Upper lobe of right lung (tissue), 1 donor: ENCODE measurements around the gene PDC. TPM values are rescaled to one million over a fixed set of nuclear protein-coding genes. Genes with fewer than 3 reads are reported as not detected.

ENCODE experiments used
- ATAC-seq: fragments of 200-7000 bp; cut with Tn5 transposase; one replicate; pipeline ENCODE4 v1.9.1; 2020; ENCODE audit warnings: mild to moderate bottlenecking, moderate library complexity
- DNase-seq: peaks from one replicate; pipeline ENCODE4 v3.0.0-alpha.2; 2020
- H3K27ac ChIP-seq: fragments of 200-600 bp; one replicate; pipeline ENCODE4 v1.8.0; 2022
- H3K27me3 ChIP-seq: fragments of 200-600 bp; one replicate; pipeline ENCODE4 v1.8.0; 2022; ENCODE audit warnings: mild to moderate bottlenecking
- H3K36me3 ChIP-seq: fragments of 200-600 bp; one replicate; pipeline ENCODE4 v1.8.0; 2022
- H3K4me1 ChIP-seq: fragments of 200-600 bp; one replicate; pipeline ENCODE4 v1.8.0; 2022
- H3K4me3 ChIP-seq: fragments of 200-600 bp; one replicate; pipeline ENCODE4 v1.8.0; 2022; ENCODE audit warnings: mild to moderate bottlenecking
- H3K9me3 ChIP-seq: fragments of 200-600 bp; one replicate; pipeline ENCODE4 v1.8.0; 2022
- intact Hi-C: fragments of 100-400 bp; cut with DNase I; formaldehyde crosslinking; loops from one replicate; pipeline ENCODE4 v1.11.0; 2022
- total RNA-seq: library from RNA; stranded (reverse); fragmentation: NEBNext Ultra II Directional; extraction: Animal tissue kit (Norgen Biotek cat#: 25700); gene quantifications from one replicate; pipeline ENCODE4 v1.2.1, GENCODE V29; 2021
- TF ChIP-seq, protein P1 (sequence below): fragments of 200-600 bp; IDR thresholded peaks from one replicate; pipeline ENCODE4 v1.8.0; 2022; ENCODE audit warnings: antibody characterized with exemption
- donor health status: DM: no; HTN: yes; CAD: no; lungs with severe emphysema.

PDC gene
- total RNA-seq, 1 donor from 2014 or later, result not detected

DNA sequence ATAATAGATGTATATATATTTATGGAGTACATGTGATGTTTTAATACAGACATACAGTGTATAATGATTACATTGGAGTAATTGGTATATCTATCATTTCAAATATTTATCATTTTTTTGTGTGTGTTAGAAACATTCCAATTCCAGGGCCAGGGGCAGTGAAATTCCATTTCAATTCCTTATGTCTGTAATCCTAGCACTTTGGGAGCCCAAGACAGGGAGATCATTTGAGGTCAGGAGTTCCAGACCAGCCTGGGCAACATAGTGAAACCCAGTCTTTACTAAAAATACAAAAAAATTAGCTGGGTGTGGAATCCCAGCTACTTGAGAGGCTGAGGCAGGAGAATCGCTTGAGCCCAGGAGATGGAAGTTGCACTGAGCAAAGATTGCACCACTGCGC, 30.4 kb upstream of the PDC start:
- no peaks in the 10 kb centered on the region for H3K4me1 ChIP-seq
- no peak overlapping the region for H3K27ac ChIP-seq
- DNase-seq, result no peak
- H3K27me3 ChIP-seq, result no peaks in the 10 kb centered on the region
- no peak overlapping the region for H3K4me3 ChIP-seq
- no peaks in the 10 kb centered on the region for H3K36me3 ChIP-seq
- intact Hi-C loops, result no loop called here
- ATAC-seq, result no peak
- TF ChIP-seq, protein P1, sequence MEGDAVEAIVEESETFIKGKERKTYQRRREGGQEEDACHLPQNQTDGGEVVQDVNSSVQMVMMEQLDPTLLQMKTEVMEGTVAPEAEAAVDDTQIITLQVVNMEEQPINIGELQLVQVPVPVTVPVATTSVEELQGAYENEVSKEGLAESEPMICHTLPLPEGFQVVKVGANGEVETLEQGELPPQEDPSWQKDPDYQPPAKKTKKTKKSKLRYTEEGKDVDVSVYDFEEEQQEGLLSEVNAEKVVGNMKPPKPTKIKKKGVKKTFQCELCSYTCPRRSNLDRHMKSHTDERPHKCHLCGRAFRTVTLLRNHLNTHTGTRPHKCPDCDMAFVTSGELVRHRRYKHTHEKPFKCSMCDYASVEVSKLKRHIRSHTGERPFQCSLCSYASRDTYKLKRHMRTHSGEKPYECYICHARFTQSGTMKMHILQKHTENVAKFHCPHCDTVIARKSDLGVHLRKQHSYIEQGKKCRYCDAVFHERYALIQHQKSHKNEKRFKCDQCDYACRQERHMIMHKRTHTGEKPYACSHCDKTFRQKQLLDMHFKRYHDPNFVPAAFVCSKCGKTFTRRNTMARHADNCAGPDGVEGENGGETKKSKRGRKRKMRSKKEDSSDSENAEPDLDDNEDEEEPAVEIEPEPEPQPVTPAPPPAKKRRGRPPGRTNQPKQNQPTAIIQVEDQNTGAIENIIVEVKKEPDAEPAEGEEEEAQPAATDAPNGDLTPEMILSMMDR, result no peak
- no peaks in the 10 kb centered on the region for H3K9me3 ChIP-seq

DNA sequence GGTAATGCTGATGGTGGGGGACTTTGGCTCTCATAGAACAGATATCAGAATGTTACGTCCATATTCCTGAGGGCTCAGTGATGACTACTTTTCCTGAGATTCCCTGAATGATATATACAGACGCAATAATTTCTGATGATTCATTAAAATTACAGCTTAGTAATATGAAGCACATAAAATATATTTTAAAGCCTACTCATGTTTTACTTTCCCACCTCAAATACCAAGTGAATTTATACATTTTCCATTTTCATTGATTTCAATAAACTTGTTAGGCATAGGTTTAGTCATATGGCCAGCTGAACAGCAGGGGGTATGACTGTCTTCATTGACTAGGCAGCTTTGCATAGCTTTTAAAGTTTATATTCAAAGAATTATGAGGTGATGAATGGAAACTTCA, 26.2 kb upstream of the PDC start:
- Histone ChIP-seq H3K36me3 (no peaks in the 10 kb centered on the region), H3K4me1 (no peaks in the 10 kb centered on the region), H3K27ac (no peak overlapping the region), H3K9me3 (no peaks in the 10 kb centered on the region), H3K4me3 (no peak overlapping the region), H3K27me3 (no peaks in the 10 kb centered on the region)
- DNase-seq (no peak), ATAC-seq (no peak)
- TF ChIP-seq, protein P1, result no peak
- intact Hi-C loops, result loop anchor here (10.0 kb wide), 2 partner anchors 118 to 498 kb away; no protein-coding TSS in a partner anchor

DNA sequence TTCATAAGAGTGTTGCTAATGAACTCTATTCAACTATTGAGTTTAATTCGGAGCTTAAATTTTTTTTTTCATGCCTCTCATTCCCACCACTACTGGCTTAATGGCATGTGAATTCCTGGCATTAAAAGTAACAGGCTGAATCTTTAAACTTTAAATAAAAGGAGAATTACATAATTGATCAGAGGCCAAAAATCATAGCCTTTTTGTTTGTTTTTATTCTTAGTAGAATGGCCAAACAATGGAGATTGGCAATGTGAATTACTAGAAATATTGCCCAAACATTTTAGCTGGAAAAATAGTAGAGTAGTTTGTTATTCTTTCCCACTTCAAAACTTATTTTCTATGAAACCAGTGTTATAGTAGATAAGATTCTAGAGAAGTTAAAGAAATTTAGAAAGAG, 25.1 kb upstream of the PDC start:
- Histone ChIP-seq H3K4me3 (no peak overlapping the region), H3K27ac (no peak overlapping the region), H3K9me3 (no peaks in the 10 kb centered on the region), H3K27me3 (no peaks in the 10 kb centered on the region), H3K4me1 (no peaks in the 10 kb centered on the region), H3K36me3 (no peaks in the 10 kb centered on the region)
- TF ChIP-seq, protein P1, result no peak
- intact Hi-C loops, result loop anchor here (10.0 kb wide), 2 partner anchors 119 to 499 kb away; no protein-coding TSS in a partner anchor
- DNase-seq (no peak), ATAC-seq (no peak)

DNA sequence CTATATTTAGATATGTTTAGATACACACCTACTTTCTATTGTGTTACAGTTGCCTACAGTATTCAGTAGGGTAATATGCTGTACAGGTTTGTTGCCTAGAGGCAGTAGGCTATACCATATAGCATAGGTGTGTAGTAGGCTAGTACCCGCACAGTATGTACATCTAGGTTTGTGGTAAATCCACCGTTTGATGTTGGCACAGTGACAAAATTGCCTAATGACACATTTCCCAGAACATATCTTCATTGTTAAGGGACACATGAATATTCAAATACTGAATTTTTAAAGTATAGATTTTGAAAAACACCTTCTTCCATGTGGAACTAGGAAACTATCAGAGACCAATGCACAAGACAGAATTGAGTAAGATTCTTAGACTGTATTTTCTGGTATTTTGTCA, 22.6 kb upstream of the PDC start:
- Histone ChIP-seq H3K36me3 (no peaks in the 10 kb centered on the region), H3K4me1 (no peaks in the 10 kb centered on the region), H3K9me3 (no peaks in the 10 kb centered on the region), H3K27me3 (no peaks in the 10 kb centered on the region), H3K27ac (no peak overlapping the region), H3K4me3 (no peak overlapping the region)
- TF ChIP-seq, protein P1, result no peak
- ATAC-seq (no peak), DNase-seq (no peak)
- intact Hi-C loops, result loop anchor here (10.0 kb wide), 2 partner anchors 121 to 501 kb away; no protein-coding TSS in a partner anchor

GRCh38 chr1:186482661-186483255, 21.8 kb upstream of the PDC start:
- intact Hi-C loops, result loop anchor here (10.0 kb wide), 2 partner anchors 122 to 502 kb away; no protein-coding TSS in a partner anchor
- H3K27ac ChIP-seq, result no peak overlapping the region
- H3K4me1 ChIP-seq, result no peaks in the 10 kb centered on the region
- ATAC-seq (peak; percentile 91), DNase-seq (no peak)
- TF ChIP-seq, protein P1, result peak; percentile 88
- H3K4me3 ChIP-seq, result no peak overlapping the region
- H3K36me3 ChIP-seq, result no peaks in the 10 kb centered on the region
- no peaks in the 10 kb centered on the region for H3K27me3 ChIP-seq
- H3K9me3 ChIP-seq, result no peaks in the 10 kb centered on the region
